ENCODE measurements around the gene NADSYN1.

- TF ChIP-seq CTCF (conservative IDR thresholded peaks at IDR 0.05 in 1 of 2, IDR thresholded peaks at IDR 0.05 in 1 of 2; ENCODE audit: extremely low read depth in 1 of 2, insufficient read depth in 1 of 2, low read depth in 1 of 2, low read length in 2 of 2) = no peak
- TF ChIP-seq EZH2 (IDR thresholded peaks at IDR 0.05; ENCODE audit: borderline replicate concordance, low read length) = no peak
Observed at GRCh38 chr11:71484248-71485062, 31.5 kb downstream of the NADSYN1 start.

Data from mammary epithelial cell (primary cell).